WTC11 (cell line): ENCODE data around the gene FGF1. TPM values are rescaled to one million over a fixed set of nuclear protein-coding genes. Genes with fewer than 3 reads are reported as not detected.

Source experiments
- ATAC-seq: fragments of 200-7000 bp; cut with Tn5 transposase; 2 replicates; pipeline ENCODE4 v1.10.0; 2021; ENCODE audit warnings: mild to moderate bottlenecking, moderate library complexity
- CTCF ChIA-PET: fragments of 300-600 bp; sonication (Branson Sonifier 250); formaldehyde crosslinking; loops from one replicate; lab custom pipeline; 2021; ENCODE audit warnings: antibody characterized with exemption; lab: Charles Lee
- POLR2A ChIA-PET: fragments of 350-600 bp; sonication (Branson Sonifier 250); formaldehyde crosslinking; loops from one replicate; lab custom pipeline; 2021; ENCODE audit warnings: antibody characterized with exemption; lab: Charles Lee
- DNase-seq: peaks from one replicate; pipeline ENCODE4 v3.0.0; 2021; ENCODE audit warnings: low spot score
- H3K27ac Mint-ChIP-seq: 2 replicates; pipeline ENCODE4 v1.8.0; 2021; ENCODE audit warnings: mixed read lengths
- H3K27me3 Mint-ChIP-seq: 2 replicates; pipeline ENCODE4 v1.8.0; 2021; ENCODE audit warnings: low read depth, mild to moderate bottlenecking, moderate library complexity, mixed read lengths
- H3K36me3 Mint-ChIP-seq: 2 replicates; pipeline ENCODE4 v1.8.0; 2021; ENCODE audit warnings: mixed read lengths
- H3K4me1 Mint-ChIP-seq: 2 replicates; pipeline ENCODE4 v1.8.0; 2022; ENCODE audit warnings: mixed read lengths
- H3K4me3 Mint-ChIP-seq: 2 replicates; pipeline ENCODE4 v1.8.0; 2021; ENCODE audit warnings: mild to moderate bottlenecking, moderate library complexity, mixed read lengths
- H3K9me3 Mint-ChIP-seq: 2 replicates; pipeline ENCODE4 v1.8.0; 2021; ENCODE audit warnings: mixed read lengths
- CREB1 ChIP-seq: sonication (generic); formaldehyde crosslinking; IDR thresholded peaks from 2 replicates; pipeline ENCODE4 v1.8.0; 2023; ENCODE audit warnings: mild to moderate bottlenecking, missing genetic modification reagents
- ESRRA ChIP-seq: sonication (generic); formaldehyde crosslinking; IDR thresholded peaks from 2 replicates; pipeline ENCODE4 v1.8.1; 2022; ENCODE audit warnings: mild to moderate bottlenecking, missing genetic modification reagents, borderline replicate concordance
- ETV6 ChIP-seq: sonication (generic); formaldehyde crosslinking; IDR thresholded peaks from 2 replicates; pipeline ENCODE4 v1.8.1; 2022; ENCODE audit warnings: mild to moderate bottlenecking, missing genetic modification reagents
- FOXJ3 ChIP-seq: sonication (generic); formaldehyde crosslinking; IDR thresholded peaks from 2 replicates; pipeline ENCODE4 v1.9.0; 2021; ENCODE audit warnings: missing genetic modification reagents, mild to moderate bottlenecking, borderline replicate concordance
- FOXK1 ChIP-seq: sonication (generic); formaldehyde crosslinking; IDR thresholded peaks from 2 replicates; pipeline ENCODE4 v1.8.0; 2022; ENCODE audit warnings: mild to moderate bottlenecking, moderate library complexity, missing genetic modification reagents
- FOXP1 ChIP-seq: sonication (generic); formaldehyde crosslinking; IDR thresholded peaks from 2 replicates; pipeline ENCODE4 v1.8.0; 2022; ENCODE audit warnings: missing genetic modification reagents, mild to moderate bottlenecking, moderate library complexity, borderline replicate concordance
- GABPB1 ChIP-seq: sonication (generic); formaldehyde crosslinking; IDR thresholded peaks from 2 replicates; pipeline ENCODE4 v1.8.1; 2023; ENCODE audit warnings: mild to moderate bottlenecking, missing genetic modification reagents
- IRF2 ChIP-seq: sonication (generic); formaldehyde crosslinking; IDR thresholded peaks from 2 replicates; pipeline ENCODE4 v1.8.0; 2022; ENCODE audit warnings: low read depth, missing genetic modification reagents, borderline replicate concordance
- KAT7 ChIP-seq: sonication (generic); formaldehyde crosslinking; IDR thresholded peaks from 2 replicates; pipeline ENCODE4 v1.8.1; 2023; ENCODE audit warnings: missing genetic modification reagents, mild to moderate bottlenecking, borderline replicate concordance
- MYBL2 ChIP-seq: sonication (generic); formaldehyde crosslinking; IDR thresholded peaks from 2 replicates; pipeline ENCODE4 v1.8.1; 2023; ENCODE audit warnings: mild to moderate bottlenecking, moderate library complexity, missing genetic modification reagents
- NFATC4 ChIP-seq: fragments of 250-450 bp; sonication (Bioruptor Pico); IDR thresholded peaks from 2 replicates; pipeline ENCODE4 v1.9.0; 2021; ENCODE audit warnings: mild to moderate bottlenecking
- NR1H2 ChIP-seq: sonication (generic); formaldehyde crosslinking; IDR thresholded peaks from 2 replicates; pipeline ENCODE4 v1.9.0; 2021; ENCODE audit warnings: mild to moderate bottlenecking, moderate library complexity, missing genetic modification reagents
- RORB ChIP-seq: fragments of 250-450 bp; sonication (Bioruptor Pico); IDR thresholded peaks from 2 replicates; pipeline ENCODE4 v1.9.0; 2021; ENCODE audit warnings: mild to moderate bottlenecking
- SP1 ChIP-seq: sonication (generic); formaldehyde crosslinking; conservative IDR thresholded peaks from 2 replicates; pipeline ENCODE4 v1.8.1; 2022; ENCODE audit warnings: missing genetic modification reagents
- TEAD4 ChIP-seq: sonication (generic); formaldehyde crosslinking; IDR thresholded peaks from 2 replicates; pipeline ENCODE4 v1.8.0; 2022; ENCODE audit warnings: mild to moderate bottlenecking, missing genetic modification reagents
- TP53 ChIP-seq: sonication (generic); formaldehyde crosslinking; IDR thresholded peaks from 2 replicates; pipeline ENCODE4 v1.8.1; 2023; ENCODE audit warnings: mild to moderate bottlenecking, missing genetic modification reagents
- ZNF416 ChIP-seq: fragments of 250-450 bp; sonication (Bioruptor Pico); IDR thresholded peaks from 2 replicates; pipeline ENCODE4 v1.9.0; 2021; ENCODE audit warnings: mild to moderate bottlenecking, inconsistent platforms
- total RNA-seq: library from RNA; stranded (reverse); gene quantifications from 3 replicates; pipeline ENCODE4 v1.2.3, GENCODE V29; 2021
- TF ChIP-seq, protein P1 (sequence below): sonication (generic); formaldehyde crosslinking; IDR thresholded peaks from 2 replicates; pipeline ENCODE4 v1.8.1; 2023; ENCODE audit warnings: mild to moderate bottlenecking, missing genetic modification reagents, moderate library complexity
- TF ChIP-seq, protein P2 (sequence below): sonication (generic); formaldehyde crosslinking; IDR thresholded peaks from 2 replicates; pipeline ENCODE4 v1.8.1; 2022; ENCODE audit warnings: low read depth, missing genetic modification reagents, borderline replicate concordance
- TF ChIP-seq, protein P3 (sequence below): sonication (generic); formaldehyde crosslinking; IDR thresholded peaks from 2 replicates; pipeline ENCODE4 v1.8.0; 2022; ENCODE audit warnings: mild to moderate bottlenecking, missing genetic modification reagents
- TF ChIP-seq, protein P4 (sequence below): fragments of 250-450 bp; sonication (Bioruptor Pico); IDR thresholded peaks from 2 replicates; pipeline ENCODE4 v2.1.2; 2022; ENCODE audit warnings: mild to moderate bottlenecking, moderate library complexity
- TF ChIP-seq, protein P5 (sequence below): sonication (generic); formaldehyde crosslinking; IDR thresholded peaks from 2 replicates; pipeline ENCODE4 v1.8.1; 2022; ENCODE audit warnings: mild to moderate bottlenecking, moderate library complexity, missing genetic modification reagents
- TF ChIP-seq, protein P6 (sequence below): sonication (generic); formaldehyde crosslinking; IDR thresholded peaks from 2 replicates; pipeline ENCODE4 v1.8.1; 2022; ENCODE audit warnings: mild to moderate bottlenecking, missing genetic modification reagents, moderate library complexity, borderline replicate concordance
- TF ChIP-seq, protein P7 (sequence below): sonication (generic); formaldehyde crosslinking; IDR thresholded peaks from 2 replicates; pipeline ENCODE4 v1.8.0; 2023; ENCODE audit warnings: missing genetic modification reagents, mild to moderate bottlenecking, borderline replicate concordance
- TF ChIP-seq, protein P8 (sequence below): sonication (generic); formaldehyde crosslinking; IDR thresholded peaks from 2 replicates; pipeline ENCODE4 v1.8.1; 2023; ENCODE audit warnings: mild to moderate bottlenecking, missing genetic modification reagents, moderate library complexity

FGF1 gene
- total RNA-seq, 1 experiment from 2014 or later, result 0.55 TPM

DNA sequence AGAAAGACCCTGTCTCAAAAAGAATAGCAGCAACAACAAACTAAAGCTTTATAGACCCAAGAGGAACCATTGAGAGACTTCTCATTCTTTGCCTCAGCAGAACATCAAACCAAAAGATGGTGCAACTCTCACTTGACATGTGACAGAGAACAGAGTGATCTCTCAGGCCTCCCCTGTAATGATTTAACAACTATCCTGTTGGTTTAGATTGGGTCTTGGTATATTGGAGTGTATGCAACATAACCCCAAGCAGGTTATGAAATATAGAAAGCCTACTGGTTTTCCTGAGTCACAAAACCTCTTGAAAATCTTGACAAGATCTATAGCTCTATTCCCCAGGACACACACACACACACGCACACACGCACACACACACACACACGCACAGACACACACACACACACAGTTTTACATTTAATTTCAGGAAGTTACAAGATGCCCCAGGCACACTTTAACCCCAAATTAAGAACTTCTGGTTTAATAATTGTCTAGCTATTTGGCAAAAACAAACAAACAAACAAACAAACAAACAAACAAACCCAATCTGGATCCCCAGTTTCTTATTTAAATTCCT, 6.5 kb upstream of the FGF1 start:
- ChIA-PET POLR2A (no interaction called here), CTCF (interaction anchor here (0.6 to 7.2 kb wide), 3 partner anchors 21 to 145 kb away, joined by 3 to 70 read pairs (median 18); no protein-coding TSS in a partner anchor)
- ATAC-seq, result no peak

DNA sequence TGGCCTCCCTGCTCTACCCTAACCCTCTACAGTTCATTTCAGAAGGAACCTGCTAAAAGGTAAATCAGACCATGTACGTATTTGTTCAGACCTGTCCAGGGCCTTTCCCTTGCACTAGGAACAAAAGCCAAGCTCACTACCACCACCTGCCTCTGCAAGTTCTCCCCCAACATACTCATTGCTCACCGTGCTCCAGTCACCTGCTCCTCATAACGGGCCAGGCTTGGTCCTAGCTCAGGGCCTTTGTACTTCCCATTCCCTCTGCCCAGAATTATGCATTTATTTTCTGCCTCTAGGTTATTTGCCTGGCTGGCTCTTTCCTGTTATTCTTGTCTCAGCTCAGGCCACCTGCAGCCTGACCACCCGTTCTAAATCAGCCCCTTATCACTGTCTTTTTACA, 4.8 kb upstream of the FGF1 start:
- H3K4me1 Mint-ChIP-seq, result peaks cover 24% of the 10 kb centered on the region
- ATAC-seq (no peak), DNase-seq (no peak)
- POLR2A ChIA-PET, result no interaction called here
- H3K27me3 Mint-ChIP-seq, result no peaks in the 10 kb centered on the region
- peaks cover 4% of the 10 kb centered on the region for H3K9me3 Mint-ChIP-seq
- no peak overlapping the region for H3K27ac Mint-ChIP-seq
- no peaks in the 10 kb centered on the region for H3K36me3 Mint-ChIP-seq
- H3K4me3 Mint-ChIP-seq, result no peak overlapping the region
- CTCF ChIA-PET, result interaction anchor here (1.0 to 7.2 kb wide), 5 partner anchors 8 to 80 kb away, joined by 3 to 70 read pairs (median 4); no protein-coding TSS in a partner anchor
- TF ChIP-seq KAT7 (CRISPR knock-in tag) (no peak), IRF2 (CRISPR knock-in tag) (no peak), CREB1 (CRISPR knock-in tag) (no peak), ESRRA (no peak), NR1H2 (CRISPR knock-in tag) (no peak), FOXJ3 (CRISPR knock-in tag) (no peak), MYBL2 (CRISPR knock-in tag) (no peak), SP1 (no peak)
- TF ChIP-seq, protein P1, sequence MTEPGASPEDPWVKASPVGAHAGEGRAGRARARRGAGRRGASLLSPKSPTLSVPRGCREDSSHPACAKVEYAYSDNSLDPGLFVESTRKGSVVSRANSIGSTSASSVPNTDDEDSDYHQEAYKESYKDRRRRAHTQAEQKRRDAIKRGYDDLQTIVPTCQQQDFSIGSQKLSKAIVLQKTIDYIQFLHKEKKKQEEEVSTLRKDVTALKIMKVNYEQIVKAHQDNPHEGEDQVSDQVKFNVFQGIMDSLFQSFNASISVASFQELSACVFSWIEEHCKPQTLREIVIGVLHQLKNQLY (CRISPR knock-in tag), result no peak
- TF ChIP-seq, protein P2, sequence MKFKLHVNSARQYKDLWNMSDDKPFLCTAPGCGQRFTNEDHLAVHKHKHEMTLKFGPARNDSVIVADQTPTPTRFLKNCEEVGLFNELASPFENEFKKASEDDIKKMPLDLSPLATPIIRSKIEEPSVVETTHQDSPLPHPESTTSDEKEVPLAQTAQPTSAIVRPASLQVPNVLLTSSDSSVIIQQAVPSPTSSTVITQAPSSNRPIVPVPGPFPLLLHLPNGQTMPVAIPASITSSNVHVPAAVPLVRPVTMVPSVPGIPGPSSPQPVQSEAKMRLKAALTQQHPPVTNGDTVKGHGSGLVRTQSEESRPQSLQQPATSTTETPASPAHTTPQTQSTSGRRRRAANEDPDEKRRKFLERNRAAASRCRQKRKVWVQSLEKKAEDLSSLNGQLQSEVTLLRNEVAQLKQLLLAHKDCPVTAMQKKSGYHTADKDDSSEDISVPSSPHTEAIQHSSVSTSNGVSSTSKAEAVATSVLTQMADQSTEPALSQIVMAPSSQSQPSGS (CRISPR knock-in tag), result no peak
- TF ChIP-seq, protein P3, sequence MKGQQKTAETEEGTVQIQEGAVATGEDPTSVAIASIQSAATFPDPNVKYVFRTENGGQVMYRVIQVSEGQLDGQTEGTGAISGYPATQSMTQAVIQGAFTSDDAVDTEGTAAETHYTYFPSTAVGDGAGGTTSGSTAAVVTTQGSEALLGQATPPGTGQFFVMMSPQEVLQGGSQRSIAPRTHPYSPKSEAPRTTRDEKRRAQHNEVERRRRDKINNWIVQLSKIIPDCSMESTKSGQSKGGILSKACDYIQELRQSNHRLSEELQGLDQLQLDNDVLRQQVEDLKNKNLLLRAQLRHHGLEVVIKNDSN (CRISPR knock-in tag), result no peak

More for the DNA sequence above, 6.5 kb upstream of the FGF1 start:
- peaks cover 17% of the 10 kb centered on the region for H3K4me1 Mint-ChIP-seq
- no peak overlapping the region for H3K4me3 Mint-ChIP-seq
- TF ChIP-seq TP53 (no peak), NR1H2 (CRISPR knock-in tag) (no peak), SP1 (no peak), GABPB1 (CRISPR knock-in tag) (no peak), RORB (CRISPR knock-in tag) (no peak), FOXK1 (CRISPR knock-in tag) (no peak), ETV6 (CRISPR knock-in tag) (no peak), FOXP1 (CRISPR knock-in tag) (no peak), NFATC4 (CRISPR knock-in tag) (no peak), ZNF416 (no peak), TEAD4 (CRISPR knock-in tag) (no peak)
- TF ChIP-seq, protein P4, sequence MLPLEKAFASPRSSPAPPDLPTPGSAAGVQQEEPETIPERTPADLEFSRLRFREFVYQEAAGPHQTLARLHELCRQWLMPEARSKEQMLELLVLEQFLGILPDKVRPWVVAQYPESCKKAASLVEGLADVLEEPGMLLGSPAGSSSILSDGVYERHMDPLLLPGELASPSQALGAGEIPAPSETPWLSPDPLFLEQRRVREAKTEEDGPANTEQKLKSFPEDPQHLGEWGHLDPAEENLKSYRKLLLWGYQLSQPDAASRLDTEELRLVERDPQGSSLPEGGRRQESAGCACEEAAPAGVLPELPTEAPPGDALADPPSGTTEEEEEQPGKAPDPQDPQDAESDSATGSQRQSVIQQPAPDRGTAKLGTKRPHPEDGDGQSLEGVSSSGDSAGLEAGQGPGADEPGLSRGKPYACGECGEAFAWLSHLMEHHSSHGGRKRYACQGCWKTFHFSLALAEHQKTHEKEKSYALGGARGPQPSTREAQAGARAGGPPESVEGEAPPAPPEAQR, result no peak
- TF ChIP-seq, protein P5, sequence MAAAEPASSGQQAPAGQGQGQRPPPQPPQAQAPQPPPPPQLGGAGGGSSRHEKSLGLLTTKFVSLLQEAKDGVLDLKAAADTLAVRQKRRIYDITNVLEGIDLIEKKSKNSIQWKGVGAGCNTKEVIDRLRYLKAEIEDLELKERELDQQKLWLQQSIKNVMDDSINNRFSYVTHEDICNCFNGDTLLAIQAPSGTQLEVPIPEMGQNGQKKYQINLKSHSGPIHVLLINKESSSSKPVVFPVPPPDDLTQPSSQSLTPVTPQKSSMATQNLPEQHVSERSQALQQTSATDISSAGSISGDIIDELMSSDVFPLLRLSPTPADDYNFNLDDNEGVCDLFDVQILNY (CRISPR knock-in tag), result no peak
- TF ChIP-seq, protein P6, sequence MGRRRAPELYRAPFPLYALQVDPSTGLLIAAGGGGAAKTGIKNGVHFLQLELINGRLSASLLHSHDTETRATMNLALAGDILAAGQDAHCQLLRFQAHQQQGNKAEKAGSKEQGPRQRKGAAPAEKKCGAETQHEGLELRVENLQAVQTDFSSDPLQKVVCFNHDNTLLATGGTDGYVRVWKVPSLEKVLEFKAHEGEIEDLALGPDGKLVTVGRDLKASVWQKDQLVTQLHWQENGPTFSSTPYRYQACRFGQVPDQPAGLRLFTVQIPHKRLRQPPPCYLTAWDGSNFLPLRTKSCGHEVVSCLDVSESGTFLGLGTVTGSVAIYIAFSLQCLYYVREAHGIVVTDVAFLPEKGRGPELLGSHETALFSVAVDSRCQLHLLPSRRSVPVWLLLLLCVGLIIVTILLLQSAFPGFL, result no peak
- TF ChIP-seq, protein P7, sequence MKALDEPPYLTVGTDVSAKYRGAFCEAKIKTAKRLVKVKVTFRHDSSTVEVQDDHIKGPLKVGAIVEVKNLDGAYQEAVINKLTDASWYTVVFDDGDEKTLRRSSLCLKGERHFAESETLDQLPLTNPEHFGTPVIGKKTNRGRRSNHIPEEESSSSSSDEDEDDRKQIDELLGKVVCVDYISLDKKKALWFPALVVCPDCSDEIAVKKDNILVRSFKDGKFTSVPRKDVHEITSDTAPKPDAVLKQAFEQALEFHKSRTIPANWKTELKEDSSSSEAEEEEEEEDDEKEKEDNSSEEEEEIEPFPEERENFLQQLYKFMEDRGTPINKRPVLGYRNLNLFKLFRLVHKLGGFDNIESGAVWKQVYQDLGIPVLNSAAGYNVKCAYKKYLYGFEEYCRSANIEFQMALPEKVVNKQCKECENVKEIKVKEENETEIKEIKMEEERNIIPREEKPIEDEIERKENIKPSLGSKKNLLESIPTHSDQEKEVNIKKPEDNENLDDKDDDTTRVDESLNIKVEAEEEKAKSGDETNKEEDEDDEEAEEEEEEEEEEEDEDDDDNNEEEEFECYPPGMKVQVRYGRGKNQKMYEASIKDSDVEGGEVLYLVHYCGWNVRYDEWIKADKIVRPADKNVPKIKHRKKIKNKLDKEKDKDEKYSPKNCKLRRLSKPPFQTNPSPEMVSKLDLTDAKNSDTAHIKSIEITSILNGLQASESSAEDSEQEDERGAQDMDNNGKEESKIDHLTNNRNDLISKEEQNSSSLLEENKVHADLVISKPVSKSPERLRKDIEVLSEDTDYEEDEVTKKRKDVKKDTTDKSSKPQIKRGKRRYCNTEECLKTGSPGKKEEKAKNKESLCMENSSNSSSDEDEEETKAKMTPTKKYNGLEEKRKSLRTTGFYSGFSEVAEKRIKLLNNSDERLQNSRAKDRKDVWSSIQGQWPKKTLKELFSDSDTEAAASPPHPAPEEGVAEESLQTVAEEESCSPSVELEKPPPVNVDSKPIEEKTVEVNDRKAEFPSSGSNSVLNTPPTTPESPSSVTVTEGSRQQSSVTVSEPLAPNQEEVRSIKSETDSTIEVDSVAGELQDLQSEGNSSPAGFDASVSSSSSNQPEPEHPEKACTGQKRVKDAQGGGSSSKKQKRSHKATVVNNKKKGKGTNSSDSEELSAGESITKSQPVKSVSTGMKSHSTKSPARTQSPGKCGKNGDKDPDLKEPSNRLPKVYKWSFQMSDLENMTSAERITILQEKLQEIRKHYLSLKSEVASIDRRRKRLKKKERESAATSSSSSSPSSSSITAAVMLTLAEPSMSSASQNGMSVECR, result no peak
- TF ChIP-seq, protein P8, sequence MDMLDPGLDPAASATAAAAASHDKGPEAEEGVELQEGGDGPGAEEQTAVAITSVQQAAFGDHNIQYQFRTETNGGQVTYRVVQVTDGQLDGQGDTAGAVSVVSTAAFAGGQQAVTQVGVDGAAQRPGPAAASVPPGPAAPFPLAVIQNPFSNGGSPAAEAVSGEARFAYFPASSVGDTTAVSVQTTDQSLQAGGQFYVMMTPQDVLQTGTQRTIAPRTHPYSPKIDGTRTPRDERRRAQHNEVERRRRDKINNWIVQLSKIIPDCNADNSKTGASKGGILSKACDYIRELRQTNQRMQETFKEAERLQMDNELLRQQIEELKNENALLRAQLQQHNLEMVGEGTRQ (CRISPR knock-in tag), result no peak
- no peak for DNase-seq
- no peaks in the 10 kb centered on the region for H3K36me3 Mint-ChIP-seq
- no peak overlapping the region for H3K27ac Mint-ChIP-seq
- peaks cover 4% of the 10 kb centered on the region for H3K9me3 Mint-ChIP-seq
- no peaks in the 10 kb centered on the region for H3K27me3 Mint-ChIP-seq
